Endodermal cell (in vitro differentiated cells): ENCODE data around the gene PPFIBP2. TPM values are rescaled to one million over a fixed set of nuclear protein-coding genes. Genes with fewer than 3 reads are reported as not detected.

Experiments used
- DNase-seq: peaks from one replicate; pipeline ENCODE4 v3.0.0-alpha.2; 2017
- H3K27ac ChIP-seq: 2 replicates; pipeline ENCODE4 v1.5.1; 2013; ENCODE audit warnings: mild to moderate bottlenecking, low read depth, low read length, moderate library complexity
- H3K27me3 ChIP-seq: 2 replicates; pipeline ENCODE4 v1.6.1; 2013; ENCODE audit warnings: mild to moderate bottlenecking, low read length, moderate library complexity; ENCODE audit not compliant: insufficient read depth, control insufficient read depth, poor library complexity, severe bottlenecking
- H3K36me3 ChIP-seq: 2 replicates; pipeline ENCODE4 v1.7.0; 2013; ENCODE audit warnings: mild to moderate bottlenecking, low read length, moderate library complexity; ENCODE audit not compliant: control insufficient read depth, insufficient read depth
- H3K4me1 ChIP-seq: one replicate; pipeline ENCODE4 v1.7.0; 2013; ENCODE audit warnings: low read length; ENCODE audit not compliant: control insufficient read depth, insufficient read depth
- H3K4me3 ChIP-seq: 2 replicates; pipeline ENCODE4 v1.5.1; 2013; ENCODE audit warnings: mild to moderate bottlenecking, low read length, moderate library complexity
- H3K9ac ChIP-seq: 2 replicates; pipeline ENCODE4 v1.6.1; 2013; ENCODE audit warnings: mild to moderate bottlenecking, low read length, moderate library complexity; ENCODE audit not compliant: poor library complexity, severe bottlenecking; ENCODE audit errors: extremely low read depth
- H3K9me3 ChIP-seq: 2 replicates; pipeline ENCODE4 v1.6.1; 2013; ENCODE audit warnings: mild to moderate bottlenecking, low read length, moderate library complexity; ENCODE audit not compliant: control insufficient read depth
- H3K27ac Mint-ChIP-seq: 2 replicates; pipeline ENCODE4 v1.8.0; 2020; ENCODE audit warnings: mixed read lengths
- H3K27me3 Mint-ChIP-seq: 2 replicates; pipeline ENCODE4 v1.8.0; 2021; ENCODE audit warnings: mild to moderate bottlenecking, mixed read lengths; ENCODE audit not compliant: insufficient read depth
- H3K36me3 Mint-ChIP-seq: 2 replicates; pipeline ENCODE4 v1.8.0; 2020; ENCODE audit warnings: low read depth, mixed read lengths
- H3K4me1 Mint-ChIP-seq: 2 replicates; pipeline ENCODE4 v1.8.0; 2020; ENCODE audit warnings: mixed read lengths
- H3K4me3 Mint-ChIP-seq: 2 replicates; pipeline ENCODE4 v1.8.0; 2020; ENCODE audit warnings: mild to moderate bottlenecking, moderate library complexity, mixed read lengths
- H3K9me3 Mint-ChIP-seq: 2 replicates; pipeline ENCODE4 v1.8.0; 2020; ENCODE audit warnings: mild to moderate bottlenecking, mixed read lengths
- WGBS, 2 experiments: methylation state at CpG; one replicate each; pipeline versions ENCODE4 v1.1.5 to v1.1.7; 2013; ENCODE audit warnings: missing lambda C conversion rate in 2 of 2, mixed read lengths in 1 of 2; ENCODE audit not compliant: insufficient coverage in 1 of 2, insufficient read length in 1 of 2; 5-methylcytosine and 5-hydroxymethylcytosine counted together
- total RNA-seq, 2 donors: library from RNA; stranded (reverse); fragmentation: NEBNext Ultra II Directional in 1 of 2; extraction: Animal tissue kit (Norgen Biotek cat#: 25700) in 1 of 2; gene quantifications; 2 replicates in 1 of 2; 3 replicates in 1 of 2; pipeline ENCODE4 v1.2.1, GENCODE V29; 2021
- TF ChIP-seq, protein P1 (sequence below): fragments of 200-600 bp; sonication (generic); conservative IDR thresholded peaks from 2 replicates; pipeline ENCODE4 v1.5.0; 2021; ENCODE audit warnings: antibody characterized with exemption, mild to moderate bottlenecking

PPFIBP2 gene
- total RNA-seq, 2 donors from 2014 or later = 149 to 195 TPM

DNA sequence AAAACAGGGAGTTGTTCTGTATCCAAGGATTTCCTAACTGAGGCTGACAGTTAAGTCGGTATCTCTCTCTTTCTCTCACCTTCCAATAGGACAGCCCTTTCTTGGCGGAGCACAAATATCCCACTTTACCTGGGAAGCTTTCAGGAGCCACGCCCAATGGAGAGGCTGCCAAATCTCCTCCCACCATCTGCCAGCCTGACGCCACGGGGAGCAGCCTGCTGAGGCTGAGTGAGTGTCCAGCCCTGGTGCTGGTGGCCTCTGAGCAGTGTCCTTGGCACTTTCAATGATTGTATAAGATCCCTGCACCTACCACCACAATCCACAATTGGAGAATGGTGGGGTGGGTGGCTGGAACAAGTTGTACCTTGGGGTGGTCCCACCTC, 125.8 kb downstream of the PPFIBP2 start:
- 88 to 100% methylated on average over 1 to 5 of the region's 5 CpGs for WGBS, 2 experiments
- no peaks in the 10 kb centered on the region for H3K27me3 ChIP-seq
- TF ChIP-seq, protein P1, sequence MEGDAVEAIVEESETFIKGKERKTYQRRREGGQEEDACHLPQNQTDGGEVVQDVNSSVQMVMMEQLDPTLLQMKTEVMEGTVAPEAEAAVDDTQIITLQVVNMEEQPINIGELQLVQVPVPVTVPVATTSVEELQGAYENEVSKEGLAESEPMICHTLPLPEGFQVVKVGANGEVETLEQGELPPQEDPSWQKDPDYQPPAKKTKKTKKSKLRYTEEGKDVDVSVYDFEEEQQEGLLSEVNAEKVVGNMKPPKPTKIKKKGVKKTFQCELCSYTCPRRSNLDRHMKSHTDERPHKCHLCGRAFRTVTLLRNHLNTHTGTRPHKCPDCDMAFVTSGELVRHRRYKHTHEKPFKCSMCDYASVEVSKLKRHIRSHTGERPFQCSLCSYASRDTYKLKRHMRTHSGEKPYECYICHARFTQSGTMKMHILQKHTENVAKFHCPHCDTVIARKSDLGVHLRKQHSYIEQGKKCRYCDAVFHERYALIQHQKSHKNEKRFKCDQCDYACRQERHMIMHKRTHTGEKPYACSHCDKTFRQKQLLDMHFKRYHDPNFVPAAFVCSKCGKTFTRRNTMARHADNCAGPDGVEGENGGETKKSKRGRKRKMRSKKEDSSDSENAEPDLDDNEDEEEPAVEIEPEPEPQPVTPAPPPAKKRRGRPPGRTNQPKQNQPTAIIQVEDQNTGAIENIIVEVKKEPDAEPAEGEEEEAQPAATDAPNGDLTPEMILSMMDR = no peak
- no peaks in the 10 kb centered on the region for H3K4me1 Mint-ChIP-seq
- no peaks in the 10 kb centered on the region for H3K9me3 Mint-ChIP-seq
- H3K9me3 ChIP-seq = no peaks in the 10 kb centered on the region
- no peak overlapping the region for H3K9ac ChIP-seq
- peaks cover 96% of the 10 kb centered on the region for H3K36me3 Mint-ChIP-seq
- H3K36me3 ChIP-seq = peaks cover 100% of the 10 kb centered on the region
- H3K4me3 ChIP-seq = no peak overlapping the region
- no peak overlapping the region for H3K27ac ChIP-seq
- peak; percentile 59 for DNase-seq
- H3K4me1 ChIP-seq = no peaks in the 10 kb centered on the region
- H3K27ac Mint-ChIP-seq = no peak overlapping the region
- no peak overlapping the region for H3K4me3 Mint-ChIP-seq
- H3K27me3 Mint-ChIP-seq = no peaks in the 10 kb centered on the region

DNA sequence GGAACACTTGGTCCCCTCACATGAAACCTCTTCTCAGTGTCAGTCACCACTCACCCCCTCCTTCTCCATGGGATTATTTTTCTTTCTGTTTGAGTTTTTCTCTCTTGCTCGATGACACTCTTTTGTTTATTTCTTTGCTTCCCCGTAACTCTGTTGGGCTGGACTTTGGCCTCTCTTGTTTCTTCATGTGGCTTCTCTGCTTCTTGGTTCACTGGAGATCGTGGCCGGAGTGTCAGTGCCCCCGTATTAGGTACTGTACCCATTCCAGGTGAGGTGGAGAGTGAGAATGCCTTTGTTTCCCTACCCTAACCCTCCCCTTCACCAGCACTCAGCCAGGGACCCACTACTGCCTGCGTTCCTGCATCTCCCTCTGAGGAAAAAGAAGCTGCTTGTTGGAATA, 127.0 kb downstream of the PPFIBP2 start:
- H3K27ac ChIP-seq = no peak overlapping the region
- peaks cover 92% of the 10 kb centered on the region for H3K36me3 Mint-ChIP-seq
- no peaks in the 10 kb centered on the region for H3K9me3 Mint-ChIP-seq
- H3K27ac Mint-ChIP-seq = no peak overlapping the region
- no peaks in the 10 kb centered on the region for H3K9me3 ChIP-seq
- peaks cover 97% of the 10 kb centered on the region for H3K36me3 ChIP-seq
- no peak overlapping the region for H3K9ac ChIP-seq
- H3K4me3 ChIP-seq = no peak overlapping the region
- no peak overlapping the region for H3K4me3 Mint-ChIP-seq
- TF ChIP-seq, protein P1 = no peak
- no peaks in the 10 kb centered on the region for H3K27me3 Mint-ChIP-seq
- DNase-seq = no peak
- no peaks in the 10 kb centered on the region for H3K4me1 ChIP-seq
- H3K4me1 Mint-ChIP-seq = no peaks in the 10 kb centered on the region
- 94 to 96% methylated on average over 3 to 6 of the region's 6 CpGs for WGBS, 2 experiments
- H3K27me3 ChIP-seq = no peaks in the 10 kb centered on the region

DNA sequence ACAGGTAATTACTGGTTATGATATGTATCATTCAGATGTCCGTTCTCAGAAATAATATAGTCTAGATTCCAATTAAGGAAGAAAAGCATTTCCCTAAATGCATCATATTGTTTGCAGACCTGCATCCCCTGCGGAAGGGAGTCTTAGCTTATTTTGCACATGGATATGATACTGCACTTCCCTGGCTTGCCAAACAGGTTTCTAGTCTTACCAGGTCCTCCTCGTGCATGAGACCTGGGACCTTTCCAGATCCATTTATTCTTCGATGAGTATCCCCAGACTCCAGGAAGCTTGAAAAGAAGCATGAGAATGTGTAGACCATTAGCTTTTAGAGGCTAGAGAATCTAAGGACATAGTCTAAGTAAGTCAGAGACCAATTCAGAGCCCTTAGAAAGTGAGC, 128.9 kb downstream of the PPFIBP2 start:
- H3K27ac ChIP-seq = no peak overlapping the region
- no peaks in the 10 kb centered on the region for H3K4me1 Mint-ChIP-seq
- H3K9ac ChIP-seq = no peak overlapping the region
- TF ChIP-seq, protein P1 = no peak
- no peaks in the 10 kb centered on the region for H3K9me3 Mint-ChIP-seq
- no peaks in the 10 kb centered on the region for H3K27me3 ChIP-seq
- H3K9me3 ChIP-seq = no peaks in the 10 kb centered on the region
- H3K36me3 ChIP-seq = peaks cover 94% of the 10 kb centered on the region
- H3K4me1 ChIP-seq = no peaks in the 10 kb centered on the region
- H3K4me3 ChIP-seq = no peak overlapping the region
- 71 to 100% methylated on average over 2 to 4 of the region's 4 CpGs for WGBS, 2 experiments
- no peak for DNase-seq
- no peak overlapping the region for H3K4me3 Mint-ChIP-seq
- no peaks in the 10 kb centered on the region for H3K27me3 Mint-ChIP-seq
- H3K36me3 Mint-ChIP-seq = peaks cover 92% of the 10 kb centered on the region
- H3K27ac Mint-ChIP-seq = no peak overlapping the region
